SH-SY5Y (cell line): ENCODE data around the gene CACNG4.

Experiments
- GATA2 ChIP-seq: IDR thresholded peaks from 2 replicates; pipeline ENCODE4 v1.6.1; 2011; ENCODE audit warnings: mild to moderate bottlenecking, low read depth, low read length
- GATA3 ChIP-seq: IDR thresholded peaks from 2 replicates; pipeline ENCODE4 v1.6.1; 2011; ENCODE audit warnings: low read depth, mild to moderate bottlenecking, low read length, moderate library complexity

DNA sequence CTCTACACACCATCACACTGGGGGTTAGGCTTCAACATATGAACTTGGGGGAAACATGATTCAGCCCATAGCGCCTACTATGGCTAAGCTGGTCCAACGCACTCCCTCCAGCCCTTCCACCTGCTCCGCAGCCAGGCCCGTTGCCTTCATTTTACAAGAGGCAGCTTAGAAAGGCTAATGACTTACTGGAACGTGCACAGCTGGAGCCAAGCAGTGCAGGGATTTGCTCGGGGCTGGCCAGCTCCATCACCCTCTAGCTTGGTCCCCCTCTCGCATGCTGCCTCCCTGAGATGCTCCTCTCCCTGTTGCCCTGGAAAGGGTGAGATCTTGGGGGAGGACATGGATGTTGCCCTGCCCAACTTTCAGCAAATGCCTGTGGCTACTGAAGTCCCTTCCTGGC is 77.0 kb downstream of the CACNG4 start:
- TF ChIP-seq GATA2 = no peak
- TF ChIP-seq GATA3 = no peak
